B cell (primary cell): ENCODE measurements around the gene ARHGAP9. TPM values are rescaled to one million over a fixed set of nuclear protein-coding genes. Genes with fewer than 3 reads are reported as not detected.

Source experiments
- ATAC-seq: fragments of 200-7000 bp; cut with Tn5 transposase; one replicate; pipeline ENCODE4 v1.10.0; 2021; ENCODE audit warnings: low read depth, mild to moderate bottlenecking, moderate number of reproducible peaks, moderate library complexity
- CTCF ChIA-PET: fragments of 350-600 bp; sonication (Branson Sonifier 250); formaldehyde crosslinking; loops from one replicate; lab custom pipeline; 2021; ENCODE audit warnings: antibody characterized with exemption, inconsistent platforms; lab: Charles Lee
- POLR2A ChIA-PET: fragments of 350-600 bp; sonication (Branson Sonifier 250); formaldehyde crosslinking; loops from one replicate; lab custom pipeline; 2021; ENCODE audit warnings: antibody characterized with exemption; lab: Charles Lee
- DNase-seq: peaks from one replicate; pipeline ENCODE4 v3.0.0; 2013
- H2AFZ ChIP-seq: 2 replicates; pipeline ENCODE4 v1.6.1; 2012; ENCODE audit warnings: mild to moderate bottlenecking, low read depth, low read length; ENCODE audit not compliant: insufficient read depth, poor library complexity, severe bottlenecking
- H3K27ac ChIP-seq, 2 donors: 1 replicate in 1 of 2; 2 replicates in 1 of 2; pipeline ENCODE4 v1.5.1; 2012 to 2013; ENCODE audit warnings: low read length in 2 of 2, mild to moderate bottlenecking in 2 of 2, moderate library complexity in 1 of 2
- H3K27me3 ChIP-seq, 4 experiments: fragments of 200-600 bp in 1 of 4; sonication (generic) in 1 of 4; replicated peaks in 1 of 4; 1 replicate in 2 of 4; 2 replicates in 2 of 4; pipeline versions ENCODE4 v1.6.1 to v1.7.0; 2013 to 2016; ENCODE audit warnings: low read length in 3 of 4, mild to moderate bottlenecking in 2 of 4, mixed read lengths in 1 of 4, moderate library complexity in 1 of 4; ENCODE audit not compliant: insufficient read depth in 4 of 4, control insufficient read depth in 3 of 4; ENCODE audit errors: control extremely low read depth in 1 of 4
- H3K36me3 ChIP-seq, 2 experiments: replicated peaks in 1 of 2; 1 replicate in 1 of 2; 2 replicates in 1 of 2; pipeline versions ENCODE4 v1.6.1 to v1.7.1; 2013; ENCODE audit warnings: low read length in 1 of 2; ENCODE audit not compliant: insufficient read depth in 2 of 2, control insufficient read depth in 1 of 2; ENCODE audit errors: control extremely low read depth in 1 of 2, extremely low read depth in 1 of 2
- H3K4me1 ChIP-seq, 2 donors: fragments of 200-600 bp in 1 of 2; sonication (generic) in 1 of 2; 1 replicate in 1 of 2; 2 replicates in 1 of 2; pipeline versions ENCODE4 v1.5.1 to v1.6.1; 2013 to 2017; ENCODE audit warnings: low read length in 2 of 2; ENCODE audit not compliant: control insufficient read depth in 2 of 2, insufficient read depth in 2 of 2
- H3K4me2 ChIP-seq: replicated peaks from 2 replicates; pipeline ENCODE3; 2012; ENCODE audit warnings: mild to moderate bottlenecking, low read depth, low read length; ENCODE audit not compliant: poor library complexity, severe bottlenecking
- H3K4me3 ChIP-seq, 5 experiments: fragments of 200-600 bp in 1 of 5; sonication (generic) in 1 of 5; 1 replicate in 3 of 5; 2 replicates in 2 of 5; pipeline versions ENCODE4 v1.5.1 to v1.7.0; 2011 to 2016; ENCODE audit warnings: low read length in 4 of 5, mild to moderate bottlenecking in 4 of 5, low read depth in 2 of 5, control low read depth in 1 of 5, moderate library complexity in 1 of 5; ENCODE audit not compliant: insufficient read depth in 1 of 5; ENCODE audit errors: control extremely low read depth in 1 of 5, extremely low read depth in 1 of 5
- H3K79me2 ChIP-seq: fragments of 200-600 bp; sonication (generic); one replicate; pipeline ENCODE4 v1.6.0; 2016; ENCODE audit warnings: low read length; ENCODE audit not compliant: control insufficient read depth, insufficient read depth
- H3K9ac ChIP-seq: fragments of 200-600 bp; sonication (generic); 2 replicates; pipeline ENCODE4 v1.6.1; 2017; ENCODE audit warnings: mild to moderate bottlenecking, low read length, moderate library complexity
- H3K9me3 ChIP-seq, 3 donors: one replicate each; pipeline versions ENCODE4 v1.6.1 to v1.7.1; 2013; ENCODE audit warnings: low read length in 2 of 3; ENCODE audit not compliant: control insufficient read depth in 2 of 3, insufficient read depth in 1 of 3; ENCODE audit errors: control extremely low read depth in 1 of 3
- H4K20me1 ChIP-seq: 2 replicates; pipeline ENCODE4 v1.6.0; 2012; ENCODE audit warnings: mild to moderate bottlenecking, low read length; ENCODE audit not compliant: insufficient read depth, control insufficient read depth, poor library complexity, severe bottlenecking
- H3K27ac Mint-ChIP-seq: one replicate; pipeline ENCODE4 v1.8.0; 2021; ENCODE audit warnings: mixed read lengths
- H3K27me3 Mint-ChIP-seq: one replicate; pipeline ENCODE4 v1.8.0; 2021; ENCODE audit warnings: mixed read lengths
- H3K4me1 Mint-ChIP-seq: one replicate; pipeline ENCODE4 v1.8.0; 2021; ENCODE audit warnings: mixed read lengths
- H3K4me3 Mint-ChIP-seq: one replicate; pipeline ENCODE4 v1.8.0; 2021; ENCODE audit warnings: mixed read lengths
- H3K9me3 Mint-ChIP-seq: one replicate; pipeline ENCODE4 v1.8.0; 2022; ENCODE audit warnings: mixed read lengths; ENCODE audit not compliant: insufficient read depth
- CTCF ChIP-seq: fragments of 200-600 bp; IDR thresholded peaks from one replicate; pipeline ENCODE4 v1.8.0; 2022; ENCODE audit warnings: antibody characterized with exemption, mild to moderate bottlenecking
- EZH2 ChIP-seq: IDR thresholded peaks from 2 replicates; pipeline ENCODE4 v1.6.1; 2012; ENCODE audit warnings: borderline replicate concordance, low read depth, mild to moderate bottlenecking, moderate library complexity, low read length; ENCODE audit not compliant: insufficient read depth, poor library complexity, severe bottlenecking
- WGBS: methylation state at CpG from one replicate; pipeline ENCODE4 v1.1.5; 2013; ENCODE audit warnings: missing lambda C conversion rate; ENCODE audit not compliant: insufficient coverage; 5-methylcytosine and 5-hydroxymethylcytosine counted together
- intact Hi-C: fragments of 100-400 bp; cut with micrococcal nuclease; formaldehyde crosslinking; loops from one replicate; pipeline ENCODE4 v1.10.0; 2022
- polyA plus RNA-seq: library from polyadenylated mRNA; depleted of rRNA; stranded (reverse); fragments of >200 nt; gene quantifications from 2 replicates; pipeline ENCODE4 v1.2.3, GENCODE V29; 2012
- total RNA-seq, 2 donors: library from RNA; stranded (reverse); fragments of 120-200 nt in 1 of 2; gene quantifications; 1 replicate in 1 of 2; 2 replicates in 1 of 2; pipeline versions ENCODE4 v1.2.3 to v1.2.4, GENCODE V29; 2013 to 2022

ARHGAP9 gene
- total and polyA plus RNA-seq, 2 donors (not counting 1 experiment from before 2014, with no cell fraction given), result 161 to 390 TPM

GRCh38 chr12:57462912-57463253 is 16.8 kb downstream of the ARHGAP9 start:
- Histone ChIP-seq H3K9ac (no peak overlapping the region), H4K20me1 (no peaks in the 10 kb centered on the region), H3K4me2 (peak overlapping the region; percentile 94), H3K36me3 (peaks cover 0 to 2% of the 10 kb centered on the region in 2 experiments), H2AFZ (peak overlapping the region; percentile 73), H3K4me1 (peaks cover 23 to 48% of the 10 kb centered on the region in 2 donors), H3K27ac (no peak overlapping the region), H3K27me3 (no peaks in the 10 kb centered on the region), H3K4me3 (peak overlapping the region in 3 of 5 experiments; percentile 81 to 93 (median 90)), H3K9me3 (no peaks in the 10 kb centered on the region), H3K79me2 (peaks cover 6% of the 10 kb centered on the region)
- ATAC-seq (no peak), DNase-seq (no peak)
- ChIA-PET CTCF (interaction anchor here (0.6 to 7.6 kb wide), 9 partner anchors 8 to 249 kb away, joined by 3 to 166 read pairs (median 3); partner anchors contain the start of genes ARHGAP9 and INHBE), POLR2A (interaction anchor here (0.5 to 3.9 kb wide), 3 partner anchors 16 to 93 kb away, joined by 3 to 39 read pairs (median 3); partner anchors contain the start of gene ARHGAP9)
- Mint-ChIP-seq H3K9me3 (no peaks in the 10 kb centered on the region), H3K4me3 (peak overlapping the region; percentile 92), H3K4me1 (peaks cover 40% of the 10 kb centered on the region), H3K27ac (peak overlapping the region; percentile 79), H3K27me3 (no peaks in the 10 kb centered on the region)
- TF ChIP-seq EZH2, result no peak
- TF ChIP-seq CTCF, result peak; percentile 1
- WGBS, result 41% methylated on average over 3 of the region's 5 CpGs
- intact Hi-C loops, result loop anchor here (1.0 kb wide), 5 partner anchors 13 to 231 kb away; partner anchors contain the start of genes DCTN2, MBD6 and OS9

GRCh38 chr12:57462251-57462911 is 17.3 kb downstream of the ARHGAP9 start:
- H3K4me1 Mint-ChIP-seq, result peaks cover 40% of the 10 kb centered on the region
- Histone ChIP-seq H3K9ac (peak overlapping the region; percentile 81), H2AFZ (peak overlapping the region; percentile 73), H3K4me2 (peak overlapping the region; percentile 94), H3K36me3 (no peaks in the 10 kb centered on the region), H3K79me2 (peaks cover 6% of the 10 kb centered on the region), H4K20me1 (no peaks in the 10 kb centered on the region), H3K9me3 (no peaks in the 10 kb centered on the region), H3K27ac (peak overlapping the region; percentile 15 to 58), H3K4me3 (peak overlapping the region; percentile 58 to 93 (median 81)), H3K4me1 (peaks cover 23 to 48% of the 10 kb centered on the region in 2 donors), H3K27me3 (no peaks in the 10 kb centered on the region)
- ChIA-PET POLR2A (interaction anchor here (0.5 to 3.9 kb wide), 4 partner anchors 16 to 93 kb away, joined by 3 to 39 read pairs (median 3); partner anchors contain the start of gene ARHGAP9), CTCF (interaction anchor here (0.6 to 7.6 kb wide), 11 partner anchors 10 to 248 kb away, joined by 3 to 166 read pairs (median 3); partner anchors contain the start of gene ARHGAP9)
- H3K27ac Mint-ChIP-seq, result peak overlapping the region; percentile 93
- H3K27me3 Mint-ChIP-seq, result no peaks in the 10 kb centered on the region
- TF ChIP-seq CTCF (peak; percentile 88), EZH2 (no peak)
- H3K4me3 Mint-ChIP-seq, result peak overlapping the region; percentile 92
- DNase-seq (peak; percentile 96), ATAC-seq (peak; percentile 64)
- no peaks in the 10 kb centered on the region for H3K9me3 Mint-ChIP-seq
- WGBS, result 0% methylated on average over 24 of the region's 28 CpGs
- intact Hi-C loops, result loop anchor here (1.0 kb wide), 5 partner anchors 14 to 232 kb away; partner anchors contain the start of genes DCTN2, MBD6 and OS9
